Ishikawa (cell line): ENCODE measurements around the gene POU5F2.

Experiments used
- CEBPB ChIP-seq: IDR thresholded peaks from 2 replicates; pipeline ENCODE4 v1.6.1; 2012
- CREB1 ChIP-seq: IDR thresholded peaks from 2 replicates; pipeline ENCODE4 v1.6.1; 2012; ENCODE audit warnings: low read depth
- EGR1 ChIP-seq: IDR thresholded peaks from 2 replicates; pipeline ENCODE4 v1.6.1; 2012
- EP300 ChIP-seq: IDR thresholded peaks from 2 replicates; pipeline ENCODE4 v1.6.1; 2012; ENCODE audit warnings: borderline replicate concordance
- MAX ChIP-seq: IDR thresholded peaks from 2 replicates; pipeline ENCODE4 v1.6.1; 2012
- NFIC ChIP-seq: IDR thresholded peaks from 2 replicates; pipeline ENCODE4 v1.6.1; 2012
- RAD21 ChIP-seq: IDR thresholded peaks from 2 replicates; pipeline ENCODE4 v1.6.1; 2012; ENCODE audit warnings: low read depth
- TAF1 ChIP-seq: IDR thresholded peaks from 2 replicates; pipeline ENCODE4 v1.6.1; 2012; ENCODE audit warnings: low read depth, mild to moderate bottlenecking
- YY1 ChIP-seq: IDR thresholded peaks from 2 replicates; pipeline ENCODE4 v1.6.1; 2012; ENCODE audit warnings: low read depth
- ZBTB7A ChIP-seq: IDR thresholded peaks from 2 replicates; pipeline ENCODE4 v1.6.1; 2012; ENCODE audit warnings: low read depth
- TF ChIP-seq, protein P1 (sequence below): IDR thresholded peaks from 2 replicates; pipeline ENCODE4 v1.6.1; 2012; ENCODE audit warnings: low read depth, mild to moderate bottlenecking
- TF ChIP-seq, protein P2 (sequence below): IDR thresholded peaks from 2 replicates; pipeline ENCODE4 v1.6.1; 2012

GRCh38 chr5:93731987-93732386 lies 9.4 kb downstream of the POU5F2 start:
- TF ChIP-seq RAD21 (no peak), CEBPB (no peak), YY1 (no peak), ZBTB7A (no peak), TAF1 (no peak), CREB1 (no peak), MAX (no peak), EGR1 (no peak), EP300 (no peak), NFIC (no peak)
- TF ChIP-seq, protein P1, sequence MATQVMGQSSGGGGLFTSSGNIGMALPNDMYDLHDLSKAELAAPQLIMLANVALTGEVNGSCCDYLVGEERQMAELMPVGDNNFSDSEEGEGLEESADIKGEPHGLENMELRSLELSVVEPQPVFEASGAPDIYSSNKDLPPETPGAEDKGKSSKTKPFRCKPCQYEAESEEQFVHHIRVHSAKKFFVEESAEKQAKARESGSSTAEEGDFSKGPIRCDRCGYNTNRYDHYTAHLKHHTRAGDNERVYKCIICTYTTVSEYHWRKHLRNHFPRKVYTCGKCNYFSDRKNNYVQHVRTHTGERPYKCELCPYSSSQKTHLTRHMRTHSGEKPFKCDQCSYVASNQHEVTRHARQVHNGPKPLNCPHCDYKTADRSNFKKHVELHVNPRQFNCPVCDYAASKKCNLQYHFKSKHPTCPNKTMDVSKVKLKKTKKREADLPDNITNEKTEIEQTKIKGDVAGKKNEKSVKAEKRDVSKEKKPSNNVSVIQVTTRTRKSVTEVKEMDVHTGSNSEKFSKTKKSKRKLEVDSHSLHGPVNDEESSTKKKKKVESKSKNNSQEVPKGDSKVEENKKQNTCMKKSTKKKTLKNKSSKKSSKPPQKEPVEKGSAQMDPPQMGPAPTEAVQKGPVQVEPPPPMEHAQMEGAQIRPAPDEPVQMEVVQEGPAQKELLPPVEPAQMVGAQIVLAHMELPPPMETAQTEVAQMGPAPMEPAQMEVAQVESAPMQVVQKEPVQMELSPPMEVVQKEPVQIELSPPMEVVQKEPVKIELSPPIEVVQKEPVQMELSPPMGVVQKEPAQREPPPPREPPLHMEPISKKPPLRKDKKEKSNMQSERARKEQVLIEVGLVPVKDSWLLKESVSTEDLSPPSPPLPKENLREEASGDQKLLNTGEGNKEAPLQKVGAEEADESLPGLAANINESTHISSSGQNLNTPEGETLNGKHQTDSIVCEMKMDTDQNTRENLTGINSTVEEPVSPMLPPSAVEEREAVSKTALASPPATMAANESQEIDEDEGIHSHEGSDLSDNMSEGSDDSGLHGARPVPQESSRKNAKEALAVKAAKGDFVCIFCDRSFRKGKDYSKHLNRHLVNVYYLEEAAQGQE, result no peak
- TF ChIP-seq, protein P2, sequence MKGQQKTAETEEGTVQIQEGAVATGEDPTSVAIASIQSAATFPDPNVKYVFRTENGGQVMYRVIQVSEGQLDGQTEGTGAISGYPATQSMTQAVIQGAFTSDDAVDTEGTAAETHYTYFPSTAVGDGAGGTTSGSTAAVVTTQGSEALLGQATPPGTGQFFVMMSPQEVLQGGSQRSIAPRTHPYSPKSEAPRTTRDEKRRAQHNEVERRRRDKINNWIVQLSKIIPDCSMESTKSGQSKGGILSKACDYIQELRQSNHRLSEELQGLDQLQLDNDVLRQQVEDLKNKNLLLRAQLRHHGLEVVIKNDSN, result no peak
